ENCODE measurements around the gene SERPINE1.
"Not testable (repeated sequence)": the region's sequence is repeated elsewhere in the genome, so short reads cannot be mapped to it uniquely, and the experiment has no call there.

SERPINE1 gene

GRCh38 chr7:101112233-101112632, 14.7 kb upstream of the SERPINE1 start:
- ATAC-seq (ENCODE audit: low read depth) (no peak), DNase-seq (ENCODE audit: low spot score) (no peak)
- no peak for TF ChIP-seq CTCF (IDR thresholded peaks at IDR 0.05; ENCODE audit: poor library complexity, severe bottlenecking)
- H3K36me3 ChIP-seq (ENCODE audit: low read depth): no peaks in the 10 kb centered on the region
- peaks cover 20% of the 10 kb centered on the region for H3K4me1 ChIP-seq (ENCODE audit: insufficient read depth, poor library complexity, severe bottlenecking)
- no peaks in the 10 kb centered on the region for H3K27me3 ChIP-seq (ENCODE audit: insufficient read depth, poor library complexity, severe bottlenecking)
- no peaks in the 10 kb centered on the region for H3K9me3 ChIP-seq (ENCODE audit: severe bottlenecking)
- no peak overlapping the region for H3K4me3 ChIP-seq (ENCODE audit: severe bottlenecking)
- H3K27ac ChIP-seq (ENCODE audit: poor library complexity, severe bottlenecking): peak overlapping the region; percentile 85

- not testable (repeated sequence) for H3K4me3 ChIP-seq (ENCODE audit: severe bottlenecking); H3K36me3 ChIP-seq (ENCODE audit: low read depth); H3K27me3 ChIP-seq (ENCODE audit: insufficient read depth, poor library complexity, severe bottlenecking); ATAC-seq (ENCODE audit: low read depth); DNase-seq (ENCODE audit: low spot score); H3K9me3 ChIP-seq (ENCODE audit: severe bottlenecking)
- Histone ChIP-seq H3K27ac (ENCODE audit: poor library complexity, severe bottlenecking) (peak overlapping the region; percentile 85), H3K4me1 (ENCODE audit: insufficient read depth, poor library complexity, severe bottlenecking) (peaks cover 21% of the 10 kb centered on the region)
Measured at GRCh38 chr7:101113140-101113539, 13.8 kb upstream of the SERPINE1 start.

GRCh38 chr7:101113836-101114235, 13.1 kb upstream of the SERPINE1 start:
- no peaks in the 10 kb centered on the region for H3K27me3 ChIP-seq (ENCODE audit: insufficient read depth, poor library complexity, severe bottlenecking)
- no peaks in the 10 kb centered on the region for H3K36me3 ChIP-seq (ENCODE audit: low read depth)
- DNase-seq (ENCODE audit: low spot score) (no peak), ATAC-seq (ENCODE audit: low read depth) (no peak)
- TF ChIP-seq CTCF (IDR thresholded peaks at IDR 0.05; ENCODE audit: poor library complexity, severe bottlenecking): no peak
- H3K4me3 ChIP-seq (ENCODE audit: severe bottlenecking): no peak overlapping the region
- H3K4me1 ChIP-seq (ENCODE audit: insufficient read depth, poor library complexity, severe bottlenecking): peaks cover 18% of the 10 kb centered on the region
- no peaks in the 10 kb centered on the region for H3K9me3 ChIP-seq (ENCODE audit: severe bottlenecking)
- peak overlapping the region; percentile 89 for H3K27ac ChIP-seq (ENCODE audit: poor library complexity, severe bottlenecking)

- Histone ChIP-seq H3K27ac (ENCODE audit: poor library complexity, severe bottlenecking) (peak overlapping the region; percentile 89), H3K27me3 (ENCODE audit: insufficient read depth, poor library complexity, severe bottlenecking) (no peaks in the 10 kb centered on the region), H3K36me3 (ENCODE audit: low read depth) (no peaks in the 10 kb centered on the region), H3K4me3 (ENCODE audit: severe bottlenecking) (no peak overlapping the region), H3K4me1 (ENCODE audit: insufficient read depth, poor library complexity, severe bottlenecking) (peaks cover 12% of the 10 kb centered on the region), H3K9me3 (ENCODE audit: severe bottlenecking) (no peaks in the 10 kb centered on the region)
- TF ChIP-seq CTCF (IDR thresholded peaks at IDR 0.05; ENCODE audit: poor library complexity, severe bottlenecking): no peak
- no peak for DNase-seq (ENCODE audit: low spot score)
- peak; percentile 51 for ATAC-seq (ENCODE audit: low read depth)
Measured at GRCh38 chr7:101114492-101114891, 12.4 kb upstream of the SERPINE1 start.

GRCh38 chr7:101115215-101115614, 11.7 kb upstream of the SERPINE1 start:
- H3K27ac ChIP-seq (ENCODE audit: poor library complexity, severe bottlenecking): peak overlapping the region; percentile 89
- no peak for TF ChIP-seq CTCF (IDR thresholded peaks at IDR 0.05; ENCODE audit: poor library complexity, severe bottlenecking)
- ATAC-seq (ENCODE audit: low read depth): no peak

More at GRCh38 chr7:101115215-101115614, 11.7 kb upstream of the SERPINE1 start:
- no peak for DNase-seq (ENCODE audit: low spot score)
- Histone ChIP-seq H3K9me3 (ENCODE audit: severe bottlenecking) (no peaks in the 10 kb centered on the region), H3K4me3 (ENCODE audit: severe bottlenecking) (no peak overlapping the region), H3K4me1 (ENCODE audit: insufficient read depth, poor library complexity, severe bottlenecking) (peaks cover 9% of the 10 kb centered on the region), H3K36me3 (ENCODE audit: low read depth) (no peaks in the 10 kb centered on the region), H3K27me3 (ENCODE audit: insufficient read depth, poor library complexity, severe bottlenecking) (no peaks in the 10 kb centered on the region)

All from RWPE2 (cell line).